GM19328 (cell line): ENCODE data around the gene NPHP4.
"Not testable (repeated sequence)": the region's sequence is repeated elsewhere in the genome, so short reads cannot be mapped to it uniquely, and the experiment has no call there.

Experiments
- ATAC-seq: cut with Tn5 transposase; IDR thresholded peaks from one replicate; pipeline ENCODE4 v1.9.1; 2021; ENCODE audit warnings: mild to moderate bottlenecking, moderate library complexity; ENCODE audit not compliant: unreplicated experiment

The NPHP4 gene

DNA sequence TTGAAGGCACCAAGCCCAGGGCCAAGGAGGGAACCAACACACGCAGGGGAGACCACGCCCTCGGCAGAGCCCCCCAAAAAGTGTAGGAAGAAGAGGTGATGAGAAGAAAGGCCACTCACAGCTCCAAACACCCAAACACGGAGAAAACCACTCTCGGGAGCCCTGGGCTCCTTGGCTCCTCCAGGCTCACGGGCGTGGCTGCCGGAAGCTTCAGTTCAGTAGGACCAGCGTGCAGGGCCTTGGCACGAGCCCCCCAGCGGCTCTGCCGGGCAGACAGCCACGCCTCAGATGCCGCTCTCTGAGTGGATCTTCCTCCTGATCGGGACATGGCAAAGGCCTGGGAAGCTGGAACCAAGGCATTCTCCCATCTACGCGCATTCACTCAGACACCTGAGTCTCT is 94.0 kb downstream of the NPHP4 start:
- ATAC-seq, result no peak

DNA sequence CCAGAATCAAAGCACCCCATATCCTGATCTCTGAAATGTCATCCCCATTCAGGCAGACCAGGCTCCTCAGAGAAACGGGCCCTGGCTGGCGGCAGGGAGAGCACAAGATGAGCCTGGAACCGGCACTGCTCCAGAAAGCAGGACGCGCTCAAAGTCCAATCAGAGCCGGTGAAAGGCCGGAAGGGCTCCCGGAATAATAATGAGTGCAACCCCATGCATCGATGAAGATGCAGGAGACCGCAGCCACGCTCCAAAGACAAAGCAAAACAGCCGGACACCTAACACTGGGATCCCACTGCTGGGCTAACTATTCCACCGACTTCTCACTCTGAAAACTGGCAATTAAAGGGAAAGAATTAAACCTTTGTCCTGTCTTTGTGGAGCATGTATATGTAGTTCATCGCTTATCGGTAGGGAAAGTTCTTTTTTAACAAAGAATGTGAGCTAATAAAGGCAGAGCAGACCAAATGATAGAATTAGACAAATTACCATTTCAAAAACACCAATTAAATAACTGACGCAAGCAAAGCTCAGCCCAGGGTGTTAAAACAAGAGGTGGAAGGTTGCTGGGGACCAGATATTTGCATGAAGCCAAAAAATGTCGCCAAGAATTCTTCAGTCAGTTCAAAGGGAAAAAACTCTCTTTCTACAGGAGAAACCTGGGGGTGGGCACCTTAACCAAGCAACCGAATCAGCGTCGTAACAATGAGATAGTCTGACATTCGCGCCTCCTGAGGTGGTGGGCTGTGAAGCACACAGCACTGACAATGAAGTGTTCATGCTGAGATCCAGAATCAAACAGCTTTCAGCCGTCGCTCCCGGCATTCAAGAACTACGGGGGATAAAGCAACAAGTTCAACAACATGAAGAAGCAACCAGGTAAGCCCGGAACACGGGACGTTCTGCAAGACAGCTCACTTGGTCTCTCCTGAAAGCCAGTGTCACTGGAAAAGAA is 95.2 kb downstream of the NPHP4 start:
- ATAC-seq, result no peak

DNA sequence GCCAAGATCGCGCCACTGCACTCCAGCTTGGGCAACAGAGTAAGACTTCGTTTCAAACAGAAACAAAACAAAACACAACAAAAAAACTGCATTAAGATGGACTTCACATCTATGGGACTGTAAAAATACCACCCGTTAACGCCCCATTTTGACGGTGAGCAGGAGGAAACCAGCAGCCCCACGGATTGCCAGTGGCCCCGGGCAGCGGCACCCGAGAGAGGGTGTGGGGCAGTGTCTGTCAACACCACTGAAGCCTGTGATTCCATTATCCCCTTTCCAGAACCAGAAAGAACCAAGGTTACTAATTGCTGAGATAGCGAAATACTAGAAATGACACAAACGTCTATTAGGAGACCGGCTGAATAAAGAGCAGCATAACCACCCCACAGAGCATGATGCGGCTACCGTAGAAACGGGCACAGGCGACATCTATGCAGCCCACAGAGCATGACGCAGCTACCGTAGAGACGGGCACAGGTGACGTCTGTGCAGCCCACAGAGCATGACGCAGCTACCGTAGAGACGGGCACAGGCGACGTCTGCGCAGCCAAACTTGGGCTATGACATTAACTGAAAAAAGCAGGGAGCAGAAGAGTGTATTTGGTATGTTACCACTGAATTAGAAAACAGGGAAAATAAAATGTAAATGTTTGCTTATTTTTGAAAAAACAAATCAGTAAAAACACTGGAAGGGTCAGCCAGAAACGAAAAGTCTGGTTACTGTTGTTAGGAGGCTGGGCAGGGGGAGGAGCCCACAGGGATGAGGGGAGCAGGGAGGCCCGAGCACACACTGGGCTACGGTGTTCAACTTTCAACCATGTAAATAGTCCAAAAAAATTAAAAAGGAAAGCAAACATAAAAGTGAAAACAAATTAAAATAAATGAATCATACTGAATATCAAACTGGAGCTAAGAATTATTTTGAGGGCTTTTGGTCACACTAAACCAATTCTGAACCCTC is 96.5 kb downstream of the NPHP4 start:
- ATAC-seq, result no peak

DNA sequence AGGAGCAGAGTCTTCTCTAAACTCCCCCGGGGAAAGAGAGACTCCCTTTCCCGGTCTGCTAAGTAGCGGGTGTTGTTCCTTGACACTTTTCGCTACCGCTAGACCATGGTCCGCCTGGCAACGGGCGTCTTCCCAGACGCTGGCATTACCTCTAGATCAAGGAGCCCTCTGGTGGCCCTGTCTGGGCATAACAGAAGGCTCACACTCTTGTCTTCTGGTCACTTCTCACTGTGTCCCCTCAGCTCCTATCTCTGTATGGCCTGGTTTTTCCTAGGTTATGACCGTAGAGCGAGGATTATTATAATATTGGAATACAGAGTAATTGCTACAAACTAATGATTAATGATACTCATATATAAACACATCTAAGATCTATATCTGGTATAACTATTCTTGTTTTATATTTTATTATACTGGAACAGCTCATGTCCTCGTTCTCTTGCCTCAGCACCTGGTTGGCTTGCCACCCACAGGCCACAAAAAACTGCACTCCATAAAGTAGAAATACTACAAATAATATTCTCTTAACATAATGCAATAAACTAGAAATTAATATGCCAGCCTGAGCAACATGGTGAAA is 98.4 kb downstream of the NPHP4 start:
- ATAC-seq, result not testable (repeated sequence)

GRCh38 chr1:5892329-5892728 is 99.9 kb downstream of the NPHP4 start:
- ATAC-seq, result no peak

GRCh38 chr1:5891736-5892135 is 100.5 kb downstream of the NPHP4 start:
- ATAC-seq, result no peak

GRCh38 chr1:5891137-5891536 is 101.1 kb downstream of the NPHP4 start:
- ATAC-seq, result no peak

DNA sequence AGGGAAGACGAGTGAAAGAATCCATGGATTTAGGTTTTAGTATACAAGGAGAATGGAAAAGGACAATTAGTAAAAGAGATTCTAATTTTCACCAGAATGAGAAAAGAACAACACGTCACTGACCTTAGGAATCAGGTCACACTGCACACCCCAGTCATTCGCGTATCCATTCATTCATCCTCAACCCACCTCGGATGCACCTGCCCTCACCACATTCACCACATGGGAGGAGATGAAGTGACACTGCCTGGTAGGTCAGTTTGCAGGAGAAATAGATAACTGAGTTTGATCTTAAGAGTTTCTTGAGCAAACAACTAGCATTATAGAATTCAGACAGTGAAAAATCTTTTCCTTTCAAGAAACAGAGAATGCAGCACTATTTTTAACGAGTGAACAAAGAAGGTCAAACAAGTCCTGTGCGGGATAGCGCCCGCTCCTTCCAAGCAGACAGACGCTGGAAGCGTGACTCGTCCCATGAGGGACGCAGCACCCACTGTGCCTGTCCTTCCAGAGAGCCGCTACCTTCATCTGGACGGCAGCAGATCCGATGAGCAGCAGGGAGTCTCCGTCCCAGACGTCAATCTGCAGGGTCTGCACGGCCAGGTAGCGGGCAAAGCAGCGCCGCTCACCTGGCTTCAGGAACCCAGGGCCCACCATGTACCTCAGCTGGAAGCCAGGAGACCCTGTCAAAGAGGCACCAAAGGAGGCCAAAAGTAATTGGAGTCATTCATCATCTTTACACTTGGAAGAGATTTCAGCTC is 101.7 kb downstream of the NPHP4 start:
- no peak for ATAC-seq

- ATAC-seq, result no peak
Measured at GRCh38 chr1:5889901-5890300, 102.3 kb downstream of the NPHP4 start.

- no peak for ATAC-seq
Measured at GRCh38 chr1:5889462-5889861, 102.8 kb downstream of the NPHP4 start.

DNA sequence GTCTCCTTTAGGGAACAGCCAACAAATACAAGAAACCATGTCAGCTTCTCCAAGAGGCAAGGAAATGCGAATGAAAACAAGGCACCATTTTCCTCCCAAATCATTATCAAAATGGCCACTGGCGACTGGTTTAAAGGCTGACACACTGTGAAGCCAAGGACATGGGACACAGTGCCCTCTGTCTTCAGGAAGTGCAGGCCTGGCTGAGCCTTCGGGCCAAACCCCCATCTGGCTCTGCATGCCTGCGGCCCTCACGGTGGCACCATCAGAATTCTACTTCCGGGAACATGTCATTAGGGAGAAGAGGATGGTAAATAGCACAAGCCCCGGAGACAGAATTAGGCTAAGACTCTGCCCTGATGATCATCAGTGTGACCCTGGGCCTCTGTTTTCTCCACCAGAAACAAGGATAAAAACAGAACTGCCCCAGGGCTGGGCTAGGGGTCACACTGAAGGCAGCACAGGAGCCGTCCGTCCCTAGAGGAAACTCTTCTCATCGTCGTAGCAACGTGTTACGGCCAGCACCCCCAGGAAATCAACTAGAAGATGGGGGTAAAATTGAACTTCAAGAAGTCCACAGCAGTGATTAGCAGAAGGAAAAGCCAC is 103.5 kb downstream of the NPHP4 start:
- no peak for ATAC-seq

- ATAC-seq, result no peak
Measured at GRCh38 chr1:5887971-5888361, 104.3 kb downstream of the NPHP4 start.

- no peak for ATAC-seq
Measured at GRCh38 chr1:5887349-5887970, 104.8 kb downstream of the NPHP4 start.

DNA sequence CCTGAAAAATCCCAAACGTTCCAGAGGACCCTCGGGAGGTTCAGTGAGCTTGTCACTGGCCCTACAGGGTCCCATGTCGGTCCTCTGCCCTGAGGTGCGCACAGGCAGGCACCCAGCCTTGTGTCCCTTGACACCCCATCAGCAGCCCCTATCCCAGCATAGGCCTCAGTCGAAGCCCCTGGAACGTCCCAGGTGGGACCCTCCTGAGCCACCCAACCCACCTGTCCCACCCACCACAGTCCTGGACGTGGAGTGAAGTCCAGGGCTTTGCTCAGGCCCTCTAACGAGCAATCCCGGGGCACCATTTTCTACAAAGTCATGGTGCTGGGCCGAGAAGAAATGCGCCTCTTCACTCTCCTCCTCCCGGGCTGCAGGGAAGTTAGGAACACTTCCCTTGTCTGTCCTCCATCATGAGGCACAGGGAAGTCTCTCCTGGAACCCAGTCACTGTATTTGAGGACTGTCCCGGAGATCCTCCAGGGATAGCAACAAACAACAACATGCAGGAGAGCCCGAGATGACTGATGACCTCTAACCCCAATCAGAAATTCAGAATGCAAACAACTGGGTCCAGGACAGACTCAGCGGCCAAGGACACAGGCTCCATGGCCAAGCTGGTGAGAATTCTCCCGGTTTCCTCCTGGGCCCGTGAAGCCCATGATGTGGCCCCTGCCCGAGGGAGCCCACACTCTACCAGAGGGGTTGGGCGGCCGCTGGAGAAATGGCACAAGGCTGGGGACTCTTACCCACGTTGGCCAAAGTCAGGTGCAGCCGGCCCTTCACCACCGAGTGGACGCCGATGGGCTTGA is 105.5 kb downstream of the NPHP4 start:
- no peak for ATAC-seq

- ATAC-seq, result no peak
Measured at GRCh38 chr1:5886140-5886483, 106.1 kb downstream of the NPHP4 start.

DNA sequence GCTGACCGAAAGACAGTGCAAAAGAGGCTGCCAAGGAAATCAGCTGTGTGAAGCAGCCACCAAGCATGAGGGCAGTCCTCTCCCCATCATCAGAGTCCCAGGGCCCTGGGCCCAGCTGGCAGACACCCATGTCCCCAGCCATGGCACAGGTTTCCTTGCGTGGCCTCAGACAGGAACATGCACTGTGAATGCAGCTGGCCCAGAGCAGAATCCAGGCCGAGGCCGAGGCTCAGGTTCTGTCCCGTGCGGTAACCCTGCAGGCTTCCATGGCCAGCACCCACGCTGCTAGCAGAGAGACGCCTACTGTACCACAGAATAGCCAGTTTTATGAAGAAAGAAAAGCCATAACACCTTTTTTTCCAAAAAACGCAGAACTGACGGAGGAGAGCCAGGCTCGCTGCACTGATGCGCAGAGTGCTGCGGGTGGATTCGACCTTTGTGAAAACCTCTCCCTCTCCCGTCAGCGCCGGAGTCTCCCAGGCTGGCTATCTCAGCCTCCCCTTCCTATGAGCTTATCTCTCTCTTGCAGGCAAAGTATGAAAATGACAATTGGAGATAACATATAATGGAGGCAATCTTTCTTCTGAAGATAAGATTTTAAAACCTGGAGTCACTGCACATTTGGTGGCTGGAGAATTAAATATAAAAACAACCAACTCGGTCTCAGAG is 106.6 kb downstream of the NPHP4 start:
- ATAC-seq, result no peak

DNA sequence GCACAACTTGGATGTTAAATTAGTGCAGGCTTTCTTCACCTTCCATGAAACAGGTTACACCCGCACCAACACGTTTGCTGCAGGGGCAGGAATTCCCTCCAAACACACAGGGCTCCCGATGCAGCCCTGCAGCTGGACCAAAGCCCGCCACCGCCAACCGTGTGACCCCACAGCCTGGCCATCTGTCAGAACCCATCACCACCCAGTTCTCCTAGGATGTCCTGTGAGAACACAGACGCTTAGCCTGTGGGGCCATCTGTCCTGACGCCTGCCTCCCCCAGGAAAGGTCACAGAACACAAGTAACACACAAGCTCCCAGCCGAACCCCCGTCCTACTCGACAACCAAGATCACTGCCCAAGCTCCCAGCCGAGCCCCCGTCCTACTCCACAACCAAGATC is 108.1 kb downstream of the NPHP4 start:
- ATAC-seq, result no peak
